HEK293 (cell line): ENCODE results near the gene ZNF728.
A peak's percentile ranks its signal among the peaks of the same experiment; 100 is the strongest.
"Not testable (repeated sequence)": the region's sequence is repeated elsewhere in the genome, so short reads cannot be mapped to it uniquely, and the experiment has no call there.

ENCODE experiments used
- CTCF ChIA-PET: fragments of 350-600 bp; formaldehyde crosslinking; extraction: SDS; loops from one replicate; lab custom pipeline; 2021; ENCODE audit warnings: antibody characterized with exemption; lab: Yijun Ruan, JAX
- POLR2A ChIA-PET: fragments of 300-600 bp; formaldehyde crosslinking; extraction: SDS; loops from one replicate; lab custom pipeline; 2020; ENCODE audit warnings: antibody characterized with exemption, inconsistent platforms; lab: Yijun Ruan, JAX
- H3K27ac ChIP-seq: fragments of 200-500 bp; sonication (Bioruptor generic); 2 replicates; pipeline ENCODE4 v1.5.1; 2014; ENCODE audit warnings: low read depth, low read length, control low read depth, inconsistent platforms; ENCODE audit errors: extremely low read depth
- H3K36me3 ChIP-seq, 2 experiments: fragments of 200-500 bp in 1 of 2; sonication (Bioruptor generic) in 1 of 2; 1 replicate in 1 of 2; 2 replicates in 1 of 2; pipeline ENCODE4 v1.5.1; 2014 to 2017; ENCODE audit warnings: inconsistent platforms in 2 of 2, low read length in 2 of 2; ENCODE audit not compliant: control insufficient read depth in 2 of 2, insufficient read depth in 1 of 2
- H3K4me1 ChIP-seq: fragments of 200-500 bp; sonication (Bioruptor generic); 2 replicates; pipeline ENCODE4 v1.5.1; 2014; ENCODE audit warnings: mild to moderate bottlenecking, low read length, inconsistent platforms; ENCODE audit not compliant: control insufficient read depth, insufficient read depth
- H3K4me3 ChIP-seq: 2 replicates; pipeline ENCODE4 v1.5.1; 2011; ENCODE audit warnings: low read depth, mild to moderate bottlenecking, control low read depth, low read length, moderate library complexity
- H3K9me3 ChIP-seq: fragments of 200-500 bp; sonication (Bioruptor generic); 2 replicates; pipeline ENCODE4 v1.5.1; 2014; ENCODE audit warnings: low read depth, low read length, inconsistent platforms; ENCODE audit not compliant: control insufficient read depth, insufficient read depth
- IKZF3 ChIP-seq: fragments of 450-650 bp; IDR thresholded peaks from 2 replicates; pipeline ENCODE4 v1.5.0; 2018; ENCODE audit warnings: missing biosample characterization, mild to moderate bottlenecking, missing genetic modification characterization, moderate library complexity
- KLF1 ChIP-seq: fragments of 450-650 bp; formaldehyde crosslinking; IDR thresholded peaks from 2 replicates; pipeline ENCODE4 v1.5.1; 2016; ENCODE audit warnings: missing biosample characterization, missing genetic modification characterization
- SETDB1 ChIP-seq: IDR thresholded peaks from one replicate; pipeline ENCODE4 v1.6.1; 2017; ENCODE audit warnings: mild to moderate bottlenecking, low read length, moderate library complexity, mixed read lengths; ENCODE audit not compliant: insufficient read length
- TRIM28 ChIP-seq: IDR thresholded peaks from 2 replicates; pipeline ENCODE4 v1.6.1; 2011; ENCODE audit warnings: low read length, control low read depth, borderline replicate concordance
- TSHZ1 ChIP-seq: fragments of 450-650 bp; formaldehyde crosslinking; IDR thresholded peaks from 2 replicates; pipeline ENCODE4 v1.5.1; 2016; ENCODE audit warnings: missing biosample characterization, missing genetic modification characterization, borderline replicate concordance
- ZBTB7A ChIP-seq: fragments of 450-650 bp; formaldehyde crosslinking; IDR thresholded peaks from 2 replicates; pipeline ENCODE4 v1.5.1; 2016; ENCODE audit warnings: low read depth, missing biosample characterization, missing genetic modification characterization
- ZNF133 ChIP-seq: fragments of 450-650 bp; formaldehyde crosslinking; IDR thresholded peaks from 2 replicates; pipeline ENCODE4 v1.5.1; 2016; ENCODE audit warnings: missing biosample characterization, missing genetic modification characterization
- ZNF2 ChIP-seq: fragments of 450-650 bp; formaldehyde crosslinking; IDR thresholded peaks from 2 replicates; pipeline ENCODE4 v1.5.1; 2016; ENCODE audit warnings: missing biosample characterization, missing genetic modification characterization
- ZNF274 ChIP-seq, 2 experiments: fragments of 200-500 bp in 1 of 2; fragments of 450-650 bp in 1 of 2; sonication (Bioruptor generic) in 1 of 2; formaldehyde crosslinking in 1 of 2; IDR thresholded peaks; 2 replicates each; pipeline versions ENCODE4 v1.5.1 to v1.6.1; 2014 to 2016; ENCODE audit warnings: borderline replicate concordance in 1 of 2, inconsistent platforms in 1 of 2, low read length in 1 of 2, missing biosample characterization in 1 of 2, missing genetic modification characterization in 1 of 2
- ZNF280D ChIP-seq: fragments of 450-650 bp; formaldehyde crosslinking; IDR thresholded peaks from 2 replicates; pipeline ENCODE4 v1.5.1; 2016; ENCODE audit warnings: missing biosample characterization, missing genetic modification characterization
- ZNF404 ChIP-seq: fragments of 450-650 bp; formaldehyde crosslinking; IDR thresholded peaks from 2 replicates; pipeline ENCODE4 v1.5.1; 2017; ENCODE audit warnings: missing biosample characterization, missing genetic modification characterization
- ZNF501 ChIP-seq: fragments of 450-650 bp; formaldehyde crosslinking; IDR thresholded peaks from 2 replicates; pipeline ENCODE4 v1.5.1; 2016; ENCODE audit warnings: missing biosample characterization, missing genetic modification characterization
- ZNF596 ChIP-seq: fragments of 450-650 bp; IDR thresholded peaks from 2 replicates; pipeline ENCODE4 v1.5.0; 2018; ENCODE audit warnings: missing biosample characterization, mild to moderate bottlenecking, missing genetic modification characterization, moderate library complexity
- ZNF645 ChIP-seq: fragments of 450-650 bp; formaldehyde crosslinking; IDR thresholded peaks from 2 replicates; pipeline ENCODE4; 2016; ENCODE audit warnings: missing biosample characterization, missing genetic modification characterization
- ZNF654 ChIP-seq: fragments of 450-650 bp; formaldehyde crosslinking; IDR thresholded peaks from 2 replicates; pipeline ENCODE4 v1.5.1; 2016; ENCODE audit warnings: low read depth, missing biosample characterization, missing genetic modification characterization
- ZNF701 ChIP-seq: fragments of 450-650 bp; formaldehyde crosslinking; IDR thresholded peaks from 2 replicates; pipeline ENCODE4 v1.5.1; 2016; ENCODE audit warnings: missing biosample characterization, missing genetic modification characterization

Gene ZNF728

GRCh38 chr19:23015660-23016059 is 12.7 kb upstream of the ZNF728 start (continued):
- TF ChIP-seq TSHZ1: no peak

- H3K4me1 ChIP-seq, H3K9me3 ChIP-seq, H3K4me3 ChIP-seq, POLR2A ChIA-PET, H3K36me3 ChIP-seq, H3K27ac ChIP-seq, CTCF ChIA-PET: not testable (repeated sequence)
Observed at GRCh38 chr19:22994957-22995356, 8.0 kb downstream of the ZNF728 start.

GRCh38 chr19:22976248-22976647 is 26.7 kb downstream of the ZNF728 start:
- Histone ChIP-seq H3K27ac (no peak overlapping the region), H3K4me1 (no peaks in the 10 kb centered on the region), H3K9me3 (no peaks in the 10 kb centered on the region), H3K36me3 (no peaks in the 10 kb centered on the region), H3K4me3 (no peak overlapping the region)
- POLR2A ChIA-PET: no interaction called here
- TF ChIP-seq ZNF501 (tag by site-specific recombination) (no peak), ZNF274 (IDR thresholded peaks at IDR 0.05; ENCODE audit: low read length) (no peak), ZNF274 (tag by site-specific recombination; IDR thresholded peaks at IDR 0.05; ENCODE audit: borderline replicate concordance) (0 out of 2 replicates have a peak, but pooled peaks have one; percentile 59)
- CTCF ChIA-PET: interaction anchor here (0.7 kb wide), 1 partner anchor 36 kb away, joined by 3 read pairs; no protein-coding TSS in a partner anchor

- CTCF ChIA-PET: interaction anchor here (0.7 kb wide), 1 partner anchor 35 kb away, joined by 3 read pairs; no protein-coding TSS in a partner anchor
- H3K9me3 ChIP-seq, H3K36me3 ChIP-seq, H3K27ac ChIP-seq, POLR2A ChIA-PET, H3K4me3 ChIP-seq, H3K4me1 ChIP-seq: not testable (repeated sequence)
- peak; percentile 62 for TF ChIP-seq SETDB1
- TF ChIP-seq ZNF274 (IDR thresholded peaks at IDR 0.05; ENCODE audit: low read length): peak; percentile 48
- TF ChIP-seq ZNF274 (tag by site-specific recombination; IDR thresholded peaks at IDR 0.05; ENCODE audit: borderline replicate concordance): peak; percentile 51; the same call in 1 of the 2 replicates
Observed at GRCh38 chr19:22975546-22976136, 27.3 kb downstream of the ZNF728 start.

GRCh38 chr19:22945560-22945959 is 57.4 kb downstream of the ZNF728 start:
- POLR2A ChIA-PET: no interaction called here
- CTCF ChIA-PET: no interaction called here
- TF ChIP-seq ZNF596 (tag by site-specific recombination) (no peak), KLF1 (tag by site-specific recombination) (no peak), ZBTB7A (no peak), ZNF501 (tag by site-specific recombination) (no peak), ZNF2 (tag by site-specific recombination) (no peak), IKZF3 (tag by site-specific recombination) (no peak), ZNF280D (tag by site-specific recombination) (peak; percentile 81; the same call in 1 of the 2 replicates), ZNF404 (no peak), ZNF701 (tag by site-specific recombination) (no peak), ZNF654 (tag by site-specific recombination) (no peak), ZNF645 (tag by site-specific recombination) (no peak), SETDB1 (peak; percentile 87), ZNF133 (no peak), TRIM28 (peak; percentile 98; the same call in 1 of the 2 replicates)

More at GRCh38 chr19:22945560-22945959, 57.4 kb downstream of the ZNF728 start:
- Histone ChIP-seq H3K36me3 (no peaks in the 10 kb centered on the region), H3K4me1 (no peaks in the 10 kb centered on the region), H3K4me3 (no peak overlapping the region), H3K9me3 (no peaks in the 10 kb centered on the region), H3K27ac (no peak overlapping the region)
